ENCODE results near the gene DUSP19. TPM values are rescaled to one million over a fixed set of nuclear protein-coding genes. Genes with fewer than 3 reads are reported as not detected.

The DUSP19 gene
- total RNA-seq, 1 experiment from 2014 or later, result 0.51 TPM

GRCh38 chr2:183068561-183068960, 10.0 kb upstream of the DUSP19 start:
- no peak for DNase-seq (ENCODE audit: low spot score)

- DNase-seq (ENCODE audit: low spot score), result no peak
These were observed 9.4 kb upstream of the DUSP19 start for GRCh38 chr2:183069174-183069573.

- peak; percentile 48 for DNase-seq (ENCODE audit: low spot score)
These were observed 7.4 kb upstream of the DUSP19 start for GRCh38 chr2:183070942-183071844.

- DNase-seq (ENCODE audit: low spot score), result no peak
These were observed 6.4 kb upstream of the DUSP19 start for GRCh38 chr2:183072177-183072576.

- DNase-seq (ENCODE audit: low spot score), result no peak
These were observed 434 bp upstream of the DUSP19 start for GRCh38 chr2:183078163-183078463.

GRCh38 chr2:183079139-183079775, 710 bp downstream of the DUSP19 start:
- DNase-seq (ENCODE audit: low spot score), result no peak

GRCh38 chr2:183081911-183082310, 3.4 kb downstream of the DUSP19 start:
- no peak for DNase-seq (ENCODE audit: low spot score)

- no peak for DNase-seq (ENCODE audit: low spot score)
These were observed 9.5 kb downstream of the DUSP19 start for GRCh38 chr2:183088061-183088460.

GRCh38 chr2:183089192-183089851, 10.8 kb downstream of the DUSP19 start:
- no peak for DNase-seq (ENCODE audit: low spot score)

GRCh38 chr2:183091318-183091953, 12.9 kb downstream of the DUSP19 start:
- DNase-seq (ENCODE audit: low spot score), result no peak

GRCh38 chr2:183091954-183092345, 13.4 kb downstream of the DUSP19 start:
- DNase-seq (ENCODE audit: low spot score), result no peak

GRCh38 chr2:183093857-183094657, 15.5 kb downstream of the DUSP19 start:
- no peak for DNase-seq (ENCODE audit: low spot score)

GRCh38 chr2:183105402-183106134, 27.0 kb downstream of the DUSP19 start:
- DNase-seq (ENCODE audit: low spot score), result no peak

GRCh38 chr2:183112577-183112976, 34.0 kb downstream of the DUSP19 start:
- DNase-seq (ENCODE audit: low spot score), result no peak

GRCh38 chr2:183113630-183114029, 35.1 kb downstream of the DUSP19 start:
- DNase-seq (ENCODE audit: low spot score), result no peak

- DNase-seq (ENCODE audit: low spot score), result no peak
These were observed 38.7 kb downstream of the DUSP19 start for GRCh38 chr2:183117226-183117625.

- no peak for DNase-seq (ENCODE audit: low spot score)
These were observed 44.8 kb downstream of the DUSP19 start for GRCh38 chr2:183123117-183123958.

GRCh38 chr2:183123959-183124221, 45.3 kb downstream of the DUSP19 start:
- DNase-seq (ENCODE audit: low spot score), result no peak

GRCh38 chr2:183124222-183124956, 45.8 kb downstream of the DUSP19 start, which contains the start of gene NUP35:
Gene NUP35 (plus strand): TSS chr2:183124443. CDS start chr2:183124458, 15 bp downstream.
- DNase-seq (ENCODE audit: low spot score), result peak; percentile 95
